Activated naive CD8-positive, alpha-beta T cell treated with anti-CD3 and anti-CD28 coated beads, Interleukin-2, amount 50 U/mL, for 24 hours (primary cell): ENCODE results near the gene TAS1R2.
A peak's percentile ranks its signal among the peaks of the same experiment; 100 is the strongest.
"Not testable (repeated sequence)": the region's sequence is repeated elsewhere in the genome, so short reads cannot be mapped to it uniquely, and the experiment has no call there.

Source experiments
- ATAC-seq: fragments of 150-1000 bp; cut with Tn5 transposase; one replicate; pipeline ENCODE4 v1.10.0; 2021
- DNase-seq: peaks from one replicate; pipeline ENCODE4 v3.0.0; 2021
- H3K27ac Mint-ChIP-seq: one replicate; pipeline ENCODE4 v1.8.0; 2021; ENCODE audit warnings: mild to moderate bottlenecking, mixed read lengths
- H3K27me3 Mint-ChIP-seq: one replicate; pipeline ENCODE4 v1.8.0; 2021; ENCODE audit warnings: mixed read lengths
- H3K36me3 Mint-ChIP-seq: one replicate; pipeline ENCODE4 v1.8.0; 2021; ENCODE audit warnings: low read depth, mixed read lengths
- H3K4me1 Mint-ChIP-seq: one replicate; pipeline ENCODE4 v1.8.0; 2021; ENCODE audit warnings: mixed read lengths
- H3K4me3 Mint-ChIP-seq: one replicate; pipeline ENCODE4 v1.8.0; 2021; ENCODE audit warnings: mild to moderate bottlenecking, moderate library complexity, mixed read lengths
- H3K9me3 Mint-ChIP-seq: one replicate; pipeline ENCODE4 v1.8.0; 2021; ENCODE audit warnings: mixed read lengths

The TAS1R2 gene

DNA sequence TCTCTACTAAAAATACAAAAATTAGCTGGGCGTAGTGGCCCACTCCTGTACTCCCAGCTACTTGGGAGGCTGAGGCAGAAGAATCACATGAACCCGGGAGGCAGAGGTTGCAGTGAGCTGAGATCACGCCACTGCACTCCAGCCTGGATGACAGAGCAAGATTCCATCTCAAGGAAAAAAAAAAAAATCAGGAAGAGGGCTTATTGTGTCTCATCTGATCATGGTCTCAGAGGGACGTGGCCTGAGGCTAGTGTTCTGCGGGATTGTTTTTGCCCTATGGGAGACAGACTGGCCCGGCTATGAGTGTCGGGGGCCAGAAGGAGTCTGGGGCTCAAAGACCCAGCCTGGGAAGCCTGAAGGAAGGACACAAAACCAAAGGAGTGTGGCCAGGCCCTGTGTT lies 32.4 kb upstream of the TAS1R2 start:
- not testable (repeated sequence) for DNase-seq, H3K27me3 Mint-ChIP-seq, H3K36me3 Mint-ChIP-seq, ATAC-seq, H3K27ac Mint-ChIP-seq, H3K4me1 Mint-ChIP-seq, H3K9me3 Mint-ChIP-seq, H3K4me3 Mint-ChIP-seq

DNA sequence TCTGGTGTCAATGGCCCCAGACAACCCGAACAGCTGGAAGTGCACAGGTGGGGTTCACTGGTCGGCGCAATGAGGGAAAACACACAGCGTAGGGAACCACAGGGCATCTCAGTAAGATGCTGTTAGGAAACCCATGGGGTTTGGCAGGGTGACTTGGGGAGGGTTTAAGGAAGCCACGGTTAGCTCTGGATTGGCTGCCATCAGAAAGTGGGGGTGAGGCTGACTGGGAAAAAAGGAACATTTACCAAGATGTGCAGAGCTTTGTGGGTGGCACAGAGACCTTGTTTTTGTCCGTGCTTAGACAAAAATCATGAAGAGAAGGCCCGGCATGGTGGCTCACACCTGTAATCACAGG lies 31.9 kb upstream of the TAS1R2 start:
- no peaks in the 10 kb centered on the region for H3K36me3 Mint-ChIP-seq
- H3K9me3 Mint-ChIP-seq, result no peaks in the 10 kb centered on the region
- no peak overlapping the region for H3K27ac Mint-ChIP-seq
- DNase-seq, result no peak
- no peaks in the 10 kb centered on the region for H3K27me3 Mint-ChIP-seq
- no peak overlapping the region for H3K4me3 Mint-ChIP-seq
- ATAC-seq, result no peak
- no peaks in the 10 kb centered on the region for H3K4me1 Mint-ChIP-seq

DNA sequence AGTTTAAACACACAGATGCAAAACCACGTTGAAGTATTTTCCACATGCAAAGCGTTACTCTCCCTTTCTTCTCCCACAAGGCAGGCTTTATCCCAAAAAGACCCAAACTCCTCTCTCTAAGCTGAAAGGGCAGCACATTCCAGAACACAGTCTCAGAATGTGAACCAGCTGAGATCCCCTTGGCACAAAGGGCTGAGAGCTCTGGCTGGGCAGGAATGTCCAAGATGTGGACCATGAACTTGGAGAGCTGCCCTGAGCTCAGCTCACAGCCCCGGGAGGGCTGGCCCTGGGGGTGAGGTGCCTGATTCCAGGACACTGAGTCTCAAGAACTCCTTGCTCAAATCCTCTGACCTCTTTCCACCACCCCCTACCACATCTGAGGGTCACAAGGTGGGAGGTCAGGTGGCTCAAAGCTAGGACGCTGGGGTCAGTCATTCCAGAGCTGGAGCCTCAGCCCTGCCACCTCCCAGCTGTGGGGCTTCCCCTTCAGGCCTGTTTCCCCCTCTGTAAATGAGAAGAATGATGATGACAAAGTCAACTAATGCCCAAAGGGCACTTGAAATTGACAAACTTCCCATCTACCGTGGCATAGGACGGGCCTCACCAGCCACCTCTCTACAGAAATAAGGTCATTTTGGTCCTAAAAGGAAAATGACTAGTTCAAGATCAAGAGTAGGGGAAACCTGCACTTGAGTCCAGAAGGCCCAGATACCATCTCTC lies 31.4 kb upstream of the TAS1R2 start:
- Mint-ChIP-seq H3K9me3 (no peaks in the 10 kb centered on the region), H3K27me3 (no peaks in the 10 kb centered on the region), H3K36me3 (no peaks in the 10 kb centered on the region), H3K27ac (no peak overlapping the region), H3K4me1 (no peaks in the 10 kb centered on the region), H3K4me3 (no peak overlapping the region)
- ATAC-seq (no peak), DNase-seq (no peak)

DNA sequence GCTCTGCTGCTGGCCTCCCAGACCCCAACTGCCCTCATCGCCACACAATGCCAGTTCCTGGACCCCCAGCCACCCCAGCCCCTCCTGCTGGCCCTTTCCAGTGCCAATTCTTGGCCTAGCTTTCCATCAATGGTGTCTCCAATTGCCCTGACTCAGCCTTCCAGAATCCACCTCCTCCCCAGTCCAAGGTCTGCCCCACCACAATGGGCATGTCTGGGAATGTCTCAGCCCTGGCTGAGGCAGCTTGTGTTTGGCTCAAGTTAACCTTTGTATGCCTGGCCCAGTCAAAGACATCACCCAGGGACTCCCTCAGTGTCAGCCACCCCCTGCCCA lies 26.5 kb upstream of the TAS1R2 start:
- Mint-ChIP-seq H3K36me3 (no peaks in the 10 kb centered on the region), H3K27ac (no peak overlapping the region), H3K9me3 (no peaks in the 10 kb centered on the region), H3K4me1 (no peaks in the 10 kb centered on the region), H3K4me3 (no peak overlapping the region), H3K27me3 (no peaks in the 10 kb centered on the region)
- ATAC-seq (no peak), DNase-seq (no peak)

DNA sequence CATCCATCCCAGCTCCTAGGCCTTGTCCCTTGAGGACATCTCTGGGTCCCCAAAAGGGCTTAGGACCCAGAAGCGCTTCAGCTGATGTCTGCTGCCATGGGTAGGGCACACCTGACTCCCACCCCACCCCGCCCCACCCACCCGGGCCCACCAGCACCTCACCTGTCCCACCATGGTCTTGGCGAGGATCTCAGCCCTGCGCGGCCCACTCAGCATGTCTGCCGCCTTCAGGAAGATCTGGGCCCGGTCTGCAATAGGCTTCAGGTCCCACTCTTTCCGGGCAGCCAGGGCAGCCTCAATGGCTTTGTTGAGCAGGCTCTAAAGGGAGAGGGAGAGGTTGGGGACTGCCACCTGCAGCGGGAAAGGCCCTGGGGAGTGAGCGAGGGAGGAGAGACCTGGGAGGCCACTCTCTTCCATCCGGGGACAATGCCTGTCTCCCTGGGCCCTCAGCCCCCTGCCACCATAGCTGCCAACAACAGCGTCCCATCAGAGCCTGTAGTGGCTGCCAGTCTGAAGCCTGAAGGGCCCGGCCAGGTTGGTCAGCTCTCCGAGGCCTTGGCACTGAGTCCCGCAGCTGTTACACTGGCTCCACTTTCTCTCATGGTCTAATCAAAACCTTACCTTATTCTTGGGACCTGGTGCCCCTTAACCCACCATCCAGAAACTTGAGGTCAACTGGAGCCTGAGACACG lies 26.0 kb upstream of the TAS1R2 start:
- Mint-ChIP-seq H3K9me3 (no peaks in the 10 kb centered on the region), H3K36me3 (no peaks in the 10 kb centered on the region), H3K4me1 (no peaks in the 10 kb centered on the region), H3K4me3 (no peak overlapping the region), H3K27ac (no peak overlapping the region), H3K27me3 (no peaks in the 10 kb centered on the region)
- no peak for ATAC-seq
- DNase-seq, result no peak

DNA sequence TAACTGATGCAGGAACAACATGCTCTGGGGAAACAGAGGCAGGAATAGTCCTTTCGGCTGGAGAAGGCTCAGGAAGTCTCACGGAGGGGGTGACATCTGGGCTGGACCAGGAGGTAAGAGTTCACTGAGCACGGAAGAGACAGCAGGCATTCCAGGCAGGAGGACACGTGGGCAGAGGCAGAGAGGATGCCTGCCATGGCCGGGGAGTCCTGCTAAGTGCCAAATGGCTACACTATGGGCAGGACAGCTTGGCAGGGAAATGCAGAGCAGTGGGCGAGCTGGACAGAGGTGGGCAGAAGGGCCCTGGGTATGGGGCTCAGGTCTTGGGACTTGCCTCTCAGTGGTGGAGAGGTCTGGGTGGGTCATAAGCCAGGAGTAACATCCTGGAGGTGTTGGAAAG lies 25.3 kb upstream of the TAS1R2 start:
- Mint-ChIP-seq H3K36me3 (no peaks in the 10 kb centered on the region), H3K4me3 (no peak overlapping the region), H3K27ac (no peak overlapping the region), H3K9me3 (no peaks in the 10 kb centered on the region), H3K4me1 (no peaks in the 10 kb centered on the region), H3K27me3 (no peaks in the 10 kb centered on the region)
- ATAC-seq (no peak), DNase-seq (no peak)

DNA sequence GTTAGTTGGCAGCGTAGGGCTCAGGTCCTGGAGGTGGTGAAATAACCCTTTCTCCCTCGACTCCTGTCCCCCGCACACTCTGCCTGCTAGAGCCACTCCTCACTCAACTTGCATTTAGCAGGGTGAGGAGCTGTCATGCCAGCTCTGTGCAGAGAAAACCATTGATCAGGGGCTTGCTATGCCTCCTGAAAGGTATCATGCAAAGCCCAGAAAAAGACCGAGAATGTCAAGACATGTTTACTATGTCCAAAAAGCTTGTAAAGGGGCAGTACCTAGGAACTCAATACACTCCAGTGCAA lies 24.9 kb upstream of the TAS1R2 start:
- ATAC-seq, result no peak
- H3K4me1 Mint-ChIP-seq, result no peaks in the 10 kb centered on the region
- no peak overlapping the region for H3K4me3 Mint-ChIP-seq

DNA sequence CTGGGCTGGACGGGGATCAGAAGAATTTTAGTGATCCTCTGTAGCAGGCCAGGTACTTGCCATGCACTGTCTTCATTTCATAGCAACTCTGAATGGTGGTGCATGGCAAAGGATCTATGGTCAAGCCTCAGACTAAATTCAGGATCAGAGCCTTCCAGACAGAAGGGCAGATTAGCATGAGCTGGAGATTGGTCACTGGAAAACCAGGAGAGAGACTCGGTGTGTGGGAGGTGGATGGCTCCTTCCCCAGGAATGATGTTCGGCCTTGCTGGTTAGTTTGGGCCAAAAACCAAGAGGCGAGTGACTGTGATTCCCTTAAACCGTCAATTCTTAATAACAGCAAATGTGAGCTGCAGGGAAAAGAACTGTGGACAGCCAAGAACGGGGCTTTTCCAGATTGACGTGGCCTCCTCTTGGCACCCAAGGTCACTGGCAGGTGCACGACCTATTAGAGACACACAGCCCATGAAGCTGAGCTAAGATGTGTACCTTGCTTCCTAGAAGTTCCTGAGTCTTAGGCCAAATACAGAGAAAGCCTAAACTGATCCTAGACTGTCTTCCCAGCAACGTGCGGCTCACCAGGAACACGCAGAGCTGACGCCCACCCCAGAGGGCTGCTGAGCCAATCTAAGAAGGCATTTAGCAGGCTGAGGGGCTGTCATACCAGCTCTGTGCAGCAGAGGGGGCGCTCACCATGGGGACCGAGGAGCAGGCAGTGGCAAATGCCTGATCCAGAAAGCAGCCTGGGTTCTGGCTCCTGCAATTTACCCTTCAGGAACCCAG lies 24.4 kb upstream of the TAS1R2 start:
- Mint-ChIP-seq H3K9me3 (no peaks in the 10 kb centered on the region), H3K36me3 (no peaks in the 10 kb centered on the region), H3K27me3 (no peaks in the 10 kb centered on the region), H3K4me1 (no peaks in the 10 kb centered on the region), H3K4me3 (no peak overlapping the region), H3K27ac (no peak overlapping the region)
- ATAC-seq (peak; percentile 61), DNase-seq (peak; percentile 82)

More for the DNA sequence above, 24.9 kb upstream of the TAS1R2 start:
- Mint-ChIP-seq H3K36me3 (no peaks in the 10 kb centered on the region), H3K27me3 (no peaks in the 10 kb centered on the region), H3K9me3 (no peaks in the 10 kb centered on the region), H3K27ac (no peak overlapping the region)
- no peak for DNase-seq

DNA sequence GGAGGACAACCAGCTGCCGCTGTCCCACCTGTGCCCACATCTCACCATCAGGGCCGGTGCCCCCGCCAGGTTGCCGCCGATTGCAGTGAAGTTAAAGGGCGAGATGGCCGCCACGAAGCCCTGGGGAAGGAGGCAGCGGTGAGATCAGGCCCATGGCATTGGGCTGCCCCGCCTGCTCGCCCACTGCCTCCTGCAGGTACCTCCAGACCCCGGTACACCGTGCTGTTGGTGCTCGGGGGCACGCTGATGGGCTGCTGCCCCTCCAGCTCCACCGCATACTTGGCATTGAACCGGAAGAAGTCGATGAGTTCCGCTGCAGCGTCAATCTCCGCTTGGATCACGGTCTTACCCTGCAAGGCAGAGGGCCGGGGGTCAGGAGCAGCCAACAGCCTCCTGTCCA lies 23.6 kb upstream of the TAS1R2 start:
- H3K9me3 Mint-ChIP-seq, result no peaks in the 10 kb centered on the region
- DNase-seq (no peak), ATAC-seq (no peak)
- H3K27me3 Mint-ChIP-seq, result no peaks in the 10 kb centered on the region
- H3K4me1 Mint-ChIP-seq, result no peaks in the 10 kb centered on the region
- H3K36me3 Mint-ChIP-seq, result no peaks in the 10 kb centered on the region
- H3K4me3 Mint-ChIP-seq, result no peak overlapping the region
- H3K27ac Mint-ChIP-seq, result no peak overlapping the region

DNA sequence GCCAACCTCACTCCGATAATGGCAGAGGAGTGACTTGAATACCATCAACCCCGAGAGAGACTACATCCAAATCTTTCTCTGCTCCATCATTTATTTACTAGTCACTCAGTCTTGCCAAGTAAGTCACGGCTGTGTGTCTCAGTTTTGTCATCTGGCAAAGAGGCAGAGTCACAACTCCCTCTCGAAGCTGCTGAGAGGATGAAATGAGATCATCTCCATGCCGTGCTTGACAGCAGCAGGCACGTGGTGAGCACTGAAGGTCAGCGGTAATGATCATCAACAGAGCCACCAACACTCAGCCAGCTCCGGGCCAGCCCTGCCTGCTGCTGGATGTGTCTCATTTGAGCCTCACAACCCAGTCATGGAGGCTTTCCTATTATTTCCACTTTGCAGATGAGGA lies 23.0 kb upstream of the TAS1R2 start:
- DNase-seq (no peak), ATAC-seq (no peak)
- Mint-ChIP-seq H3K27me3 (no peaks in the 10 kb centered on the region), H3K9me3 (no peaks in the 10 kb centered on the region), H3K4me3 (no peak overlapping the region), H3K27ac (no peak overlapping the region), H3K4me1 (no peaks in the 10 kb centered on the region), H3K36me3 (no peaks in the 10 kb centered on the region)

DNA sequence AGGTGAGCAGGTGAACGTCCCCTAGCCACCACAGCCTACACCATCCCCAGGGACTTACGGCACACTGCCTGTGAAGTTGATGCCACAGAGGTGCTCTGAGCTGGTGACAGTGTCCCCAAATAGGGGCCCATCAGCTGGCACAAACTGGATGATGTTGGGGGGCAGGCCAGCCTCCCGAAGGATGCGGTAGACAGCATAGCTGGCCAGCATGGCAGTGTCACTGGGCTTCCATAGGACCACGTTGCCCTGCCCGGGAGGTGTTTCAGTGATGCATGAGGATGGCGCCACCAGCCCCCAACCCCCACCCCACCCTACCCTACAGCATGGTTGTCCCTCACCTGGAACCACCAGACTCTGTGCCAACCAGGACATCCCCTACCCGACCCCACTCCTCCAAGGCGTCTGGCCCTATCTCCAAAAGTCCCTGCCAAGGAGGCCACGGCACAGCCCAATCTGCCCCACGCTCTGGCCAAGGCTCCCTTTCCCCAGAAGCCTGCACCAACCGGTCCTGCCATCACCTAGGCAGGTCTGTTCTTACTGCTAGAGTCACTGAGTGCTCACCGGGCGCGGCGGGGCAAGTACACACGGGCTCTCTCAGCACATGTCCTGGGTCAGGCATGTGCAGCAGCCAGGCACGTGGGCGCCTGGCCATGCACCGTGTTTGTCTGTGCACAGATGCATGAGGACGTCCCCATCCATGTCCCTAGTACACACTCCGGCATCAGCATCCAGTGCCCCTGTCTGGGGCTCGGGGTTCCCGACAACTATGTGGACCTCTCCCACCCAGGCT lies 22.4 kb upstream of the TAS1R2 start:
- no peak for ATAC-seq
- no peak for DNase-seq
- no peaks in the 10 kb centered on the region for H3K4me1 Mint-ChIP-seq

DNA sequence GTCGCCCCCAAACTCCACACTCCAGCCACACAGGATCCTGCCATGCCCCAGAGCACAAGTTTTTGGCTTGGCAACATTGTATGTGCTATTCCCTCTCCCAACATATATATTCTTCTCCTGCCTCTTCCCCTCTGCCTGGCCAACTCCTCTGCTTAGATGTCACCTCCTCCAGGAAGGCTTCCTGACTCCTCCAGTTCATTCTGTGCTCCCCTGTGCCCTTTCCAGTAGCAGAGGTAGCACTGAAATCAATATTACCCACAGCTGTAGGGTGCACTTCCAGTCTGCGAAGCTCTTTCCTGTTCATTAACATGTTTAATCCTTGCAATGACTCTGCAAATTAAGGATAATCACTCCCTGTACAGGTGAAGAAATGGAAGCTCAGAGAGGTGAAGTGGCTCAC lies 21.7 kb upstream of the TAS1R2 start:
- ATAC-seq (no peak), DNase-seq (no peak)
- H3K9me3 Mint-ChIP-seq, result no peaks in the 10 kb centered on the region
- no peaks in the 10 kb centered on the region for H3K36me3 Mint-ChIP-seq
- H3K4me1 Mint-ChIP-seq, result no peaks in the 10 kb centered on the region
- no peak overlapping the region for H3K27ac Mint-ChIP-seq
- no peak overlapping the region for H3K4me3 Mint-ChIP-seq
- H3K27me3 Mint-ChIP-seq, result no peaks in the 10 kb centered on the region

More for the DNA sequence above, 22.4 kb upstream of the TAS1R2 start:
- H3K4me3 Mint-ChIP-seq, result no peak overlapping the region
- no peaks in the 10 kb centered on the region for H3K9me3 Mint-ChIP-seq
- no peaks in the 10 kb centered on the region for H3K27me3 Mint-ChIP-seq
- H3K27ac Mint-ChIP-seq, result no peak overlapping the region
- no peaks in the 10 kb centered on the region for H3K36me3 Mint-ChIP-seq

DNA sequence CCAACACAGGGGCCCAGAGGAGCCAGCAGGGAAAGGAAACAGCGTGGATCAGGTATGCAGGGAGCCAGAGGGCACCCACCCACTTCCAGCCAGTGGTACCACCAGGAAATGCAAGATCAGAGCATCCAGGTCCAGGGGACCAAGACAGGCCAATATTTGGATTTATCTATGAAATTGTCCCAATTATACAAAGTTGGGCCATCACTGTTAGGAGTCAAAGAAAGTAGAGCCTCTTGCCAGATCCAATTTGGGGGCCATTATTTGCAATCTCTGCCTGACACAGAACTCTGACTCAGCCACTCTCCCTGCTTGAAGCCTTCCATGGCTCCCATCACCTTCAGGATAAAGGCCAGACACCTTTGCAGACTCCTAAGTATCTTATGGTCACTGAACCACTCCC lies 21.1 kb upstream of the TAS1R2 start:
- Mint-ChIP-seq H3K4me3 (no peak overlapping the region), H3K27ac (no peak overlapping the region), H3K9me3 (no peaks in the 10 kb centered on the region), H3K36me3 (no peaks in the 10 kb centered on the region), H3K4me1 (no peaks in the 10 kb centered on the region), H3K27me3 (no peaks in the 10 kb centered on the region)
- no peak for ATAC-seq
- DNase-seq, result no peak

DNA sequence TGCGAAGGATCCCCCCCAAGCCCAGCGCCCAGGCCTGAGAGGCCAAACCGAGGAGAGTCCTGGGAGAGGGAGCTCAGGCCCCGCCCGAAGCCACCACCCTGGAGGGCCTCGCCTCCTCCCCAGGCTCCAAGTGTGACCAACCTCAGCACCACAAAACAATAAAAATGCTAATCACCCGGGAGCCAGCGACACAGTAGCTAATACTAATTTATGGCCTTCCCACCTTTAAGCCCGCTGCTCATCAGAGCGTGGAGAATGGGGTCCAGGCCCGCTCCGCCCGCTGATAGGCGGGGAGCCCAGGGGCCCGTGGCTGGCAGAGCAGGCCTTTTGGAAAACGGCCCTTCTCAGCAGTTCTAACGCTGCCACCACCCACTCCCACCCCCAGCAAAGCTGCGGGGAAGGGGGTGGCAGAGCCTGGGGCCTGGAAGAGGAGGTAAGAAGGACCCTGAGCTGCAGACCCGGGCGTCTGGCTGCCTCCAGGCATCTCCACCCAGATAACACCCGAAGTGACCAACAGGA lies 20.4 kb upstream of the TAS1R2 start:
- no peaks in the 10 kb centered on the region for H3K9me3 Mint-ChIP-seq
- no peak overlapping the region for H3K4me3 Mint-ChIP-seq
- no peak for DNase-seq
- H3K27me3 Mint-ChIP-seq, result no peaks in the 10 kb centered on the region
- no peak for ATAC-seq
- H3K4me1 Mint-ChIP-seq, result no peaks in the 10 kb centered on the region
- no peaks in the 10 kb centered on the region for H3K36me3 Mint-ChIP-seq
- no peak overlapping the region for H3K27ac Mint-ChIP-seq
